A549 (cell line): Measurements from ENCODE around the gene HSPB7.

Experiments used
- CTCF ChIP-seq: fragments of >200 bp; sonication (Bioruptor Twin); formaldehyde crosslinking; IDR thresholded peaks from 3 replicates; pipeline ENCODE4 v1.5.1; 2016
- POLR2A ChIP-seq: IDR thresholded peaks from 2 replicates; pipeline ENCODE4 v1.6.1; 2012; ENCODE audit warnings: mild to moderate bottlenecking, low read length
- TF ChIP-seq, protein P1 (sequence below): fragments of 200-600 bp; sonication (generic); IDR thresholded peaks from 2 replicates; pipeline ENCODE4 v1.6.1; 2016; ENCODE audit warnings: antibody characterized with exemption, mild to moderate bottlenecking, moderate library complexity

DNA sequence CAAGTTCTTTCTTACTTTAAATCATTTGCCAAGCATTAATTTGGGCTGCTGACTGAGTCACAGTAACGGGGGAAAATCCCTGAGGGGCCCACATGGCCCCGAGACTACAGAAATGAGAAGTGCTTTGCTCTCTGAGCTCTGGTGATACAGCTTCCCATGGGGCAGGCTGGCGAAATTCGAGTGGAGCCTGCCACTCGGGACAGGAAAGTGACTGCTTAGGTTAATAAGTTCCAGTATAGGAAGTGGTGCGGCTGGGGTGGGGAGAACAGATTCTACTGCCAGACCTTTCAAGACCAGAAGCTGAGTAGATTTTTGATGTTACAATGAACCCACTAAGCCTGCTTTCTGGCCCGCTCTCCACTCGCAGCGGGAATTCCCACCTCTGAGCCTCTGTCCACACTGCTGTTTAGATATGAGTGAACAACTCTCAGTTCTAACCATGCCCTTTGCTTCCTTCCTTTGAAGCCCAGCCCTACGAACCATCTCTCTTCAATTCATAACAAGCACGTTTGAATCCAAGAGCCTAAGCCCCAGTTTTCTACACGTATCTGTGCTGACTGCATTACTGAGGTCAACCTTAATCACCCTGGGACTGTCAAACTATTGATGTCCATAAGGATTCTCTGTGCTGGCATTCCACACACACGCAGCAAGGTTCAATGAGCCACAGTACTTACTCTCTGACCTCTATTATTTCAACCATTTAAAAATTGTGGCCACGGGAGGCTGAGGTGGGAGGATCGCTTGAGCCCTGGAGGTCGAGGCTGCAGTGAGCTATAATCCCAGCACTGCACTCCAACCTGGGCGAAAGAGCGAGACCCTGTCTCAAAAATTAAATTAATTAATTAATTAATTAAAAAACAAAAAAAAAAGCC, 51.5 kb downstream of the HSPB7 start:
- TF ChIP-seq CTCF (no peak), POLR2A (no peak)
- TF ChIP-seq, protein P1, sequence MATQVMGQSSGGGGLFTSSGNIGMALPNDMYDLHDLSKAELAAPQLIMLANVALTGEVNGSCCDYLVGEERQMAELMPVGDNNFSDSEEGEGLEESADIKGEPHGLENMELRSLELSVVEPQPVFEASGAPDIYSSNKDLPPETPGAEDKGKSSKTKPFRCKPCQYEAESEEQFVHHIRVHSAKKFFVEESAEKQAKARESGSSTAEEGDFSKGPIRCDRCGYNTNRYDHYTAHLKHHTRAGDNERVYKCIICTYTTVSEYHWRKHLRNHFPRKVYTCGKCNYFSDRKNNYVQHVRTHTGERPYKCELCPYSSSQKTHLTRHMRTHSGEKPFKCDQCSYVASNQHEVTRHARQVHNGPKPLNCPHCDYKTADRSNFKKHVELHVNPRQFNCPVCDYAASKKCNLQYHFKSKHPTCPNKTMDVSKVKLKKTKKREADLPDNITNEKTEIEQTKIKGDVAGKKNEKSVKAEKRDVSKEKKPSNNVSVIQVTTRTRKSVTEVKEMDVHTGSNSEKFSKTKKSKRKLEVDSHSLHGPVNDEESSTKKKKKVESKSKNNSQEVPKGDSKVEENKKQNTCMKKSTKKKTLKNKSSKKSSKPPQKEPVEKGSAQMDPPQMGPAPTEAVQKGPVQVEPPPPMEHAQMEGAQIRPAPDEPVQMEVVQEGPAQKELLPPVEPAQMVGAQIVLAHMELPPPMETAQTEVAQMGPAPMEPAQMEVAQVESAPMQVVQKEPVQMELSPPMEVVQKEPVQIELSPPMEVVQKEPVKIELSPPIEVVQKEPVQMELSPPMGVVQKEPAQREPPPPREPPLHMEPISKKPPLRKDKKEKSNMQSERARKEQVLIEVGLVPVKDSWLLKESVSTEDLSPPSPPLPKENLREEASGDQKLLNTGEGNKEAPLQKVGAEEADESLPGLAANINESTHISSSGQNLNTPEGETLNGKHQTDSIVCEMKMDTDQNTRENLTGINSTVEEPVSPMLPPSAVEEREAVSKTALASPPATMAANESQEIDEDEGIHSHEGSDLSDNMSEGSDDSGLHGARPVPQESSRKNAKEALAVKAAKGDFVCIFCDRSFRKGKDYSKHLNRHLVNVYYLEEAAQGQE, result no peak
